Trophoblast cell (in vitro differentiated cells and primary cell): ENCODE data around the gene MT1HL1.

Experiments
- DNase-seq, 2 donors: peaks; one replicate each; pipeline ENCODE4 v3.0.0-alpha.2; 2016
- H2AFZ ChIP-seq: 2 replicates; pipeline ENCODE4 v1.6.1; 2013; ENCODE audit warnings: low read length, moderate library complexity, mild to moderate bottlenecking; ENCODE audit not compliant: insufficient read depth, poor library complexity
- H2AK5ac ChIP-seq: 2 replicates; pipeline ENCODE4 v1.6.1; 2013; ENCODE audit warnings: mild to moderate bottlenecking, low read length
- H2BK120ac ChIP-seq: 2 replicates; pipeline ENCODE4 v1.6.1; 2013; ENCODE audit warnings: low read length, mild to moderate bottlenecking, moderate library complexity; ENCODE audit not compliant: insufficient read depth, poor library complexity
- H2BK12ac ChIP-seq: 2 replicates; pipeline ENCODE4 v1.6.1; 2013; ENCODE audit warnings: mild to moderate bottlenecking, low read length, moderate library complexity
- H2BK5ac ChIP-seq: 2 replicates; pipeline ENCODE4 v1.6.1; 2013; ENCODE audit warnings: low read length, low read depth, moderate library complexity, mild to moderate bottlenecking; ENCODE audit not compliant: poor library complexity
- H3K14ac ChIP-seq: 2 replicates; pipeline ENCODE4 v1.6.1; 2013; ENCODE audit warnings: mild to moderate bottlenecking, low read length
- H3K18ac ChIP-seq: 2 replicates; pipeline ENCODE4 v1.6.1; 2013; ENCODE audit warnings: mild to moderate bottlenecking, low read length
- H3K23ac ChIP-seq: 2 replicates; pipeline ENCODE4 v1.6.1; 2013; ENCODE audit warnings: low read length
- H3K27ac ChIP-seq: 2 replicates; pipeline ENCODE4 v1.5.1; 2013; ENCODE audit warnings: low read depth, mild to moderate bottlenecking, inconsistent platforms, low read length, moderate library complexity
- H3K27me3 ChIP-seq: 2 replicates; pipeline ENCODE4 v1.6.1; 2013; ENCODE audit warnings: inconsistent platforms, mild to moderate bottlenecking, low read length, moderate library complexity; ENCODE audit not compliant: insufficient read depth
- H3K36me3 ChIP-seq, 2 experiments: 1 replicate in 1 of 2; 2 replicates in 1 of 2; pipeline ENCODE4 v1.6.1; 2013; ENCODE audit warnings: low read length in 2 of 2, mild to moderate bottlenecking in 2 of 2, moderate library complexity in 1 of 2; ENCODE audit not compliant: insufficient read depth in 2 of 2, control insufficient read depth in 1 of 2
- H3K4ac ChIP-seq: 2 replicates; pipeline ENCODE4 v1.6.1; 2013; ENCODE audit warnings: low read depth, mild to moderate bottlenecking, low read length, moderate library complexity
- H3K4me1 ChIP-seq, 2 experiments: 1 replicate in 1 of 2; 2 replicates in 1 of 2; pipeline ENCODE4 v1.6.1; 2013; ENCODE audit warnings: low read length in 2 of 2, mild to moderate bottlenecking in 2 of 2, moderate library complexity in 1 of 2; ENCODE audit not compliant: insufficient read depth in 2 of 2, control insufficient read depth in 1 of 2
- H3K4me2 ChIP-seq: 2 replicates; pipeline ENCODE4 v1.6.1; 2013; ENCODE audit warnings: inconsistent platforms, mild to moderate bottlenecking, low read length, moderate library complexity
- H3K4me3 ChIP-seq: 2 replicates; pipeline ENCODE4 v1.5.1; 2013; ENCODE audit warnings: mild to moderate bottlenecking, low read depth, low read length, inconsistent platforms
- H3K79me1 ChIP-seq: one replicate; pipeline ENCODE4 v1.6.1; 2013; ENCODE audit warnings: low read length
- H3K79me2 ChIP-seq: 2 replicates; pipeline ENCODE4 v1.6.1; 2013; ENCODE audit warnings: low read length, mild to moderate bottlenecking; ENCODE audit not compliant: control insufficient read depth, insufficient read depth, poor library complexity
- H3K9ac ChIP-seq: 2 replicates; pipeline ENCODE4 v1.6.1; 2013; ENCODE audit warnings: mild to moderate bottlenecking, low read length
- H3K9me3 ChIP-seq: 2 replicates; pipeline ENCODE4 v1.6.1; 2013; ENCODE audit warnings: low read depth, mild to moderate bottlenecking, control low read depth, inconsistent platforms, low read length; ENCODE audit not compliant: insufficient read depth
- H4K12ac ChIP-seq: 2 replicates; pipeline ENCODE4 v1.6.1; 2013; ENCODE audit warnings: low read depth, mild to moderate bottlenecking, low read length, moderate library complexity
- H4K8ac ChIP-seq: 2 replicates; pipeline ENCODE4 v1.6.1; 2013; ENCODE audit warnings: low read depth, mild to moderate bottlenecking, low read length, moderate library complexity
- H4K91ac ChIP-seq: one replicate; pipeline ENCODE4 v1.6.1; 2013; ENCODE audit warnings: low read depth, mild to moderate bottlenecking, low read length, moderate library complexity
- WGBS: extraction: QIAGEN DNeasy Blood & Tissue Kit; methylation state at CpG from one replicate; pipeline ENCODE4 v1.1.7; 2013; ENCODE audit warnings: missing lambda C conversion rate; ENCODE audit not compliant: insufficient read length, insufficient coverage; ENCODE audit errors: extremely low coverage; 5-methylcytosine and 5-hydroxymethylcytosine counted together

Gene MT1HL1

DNA sequence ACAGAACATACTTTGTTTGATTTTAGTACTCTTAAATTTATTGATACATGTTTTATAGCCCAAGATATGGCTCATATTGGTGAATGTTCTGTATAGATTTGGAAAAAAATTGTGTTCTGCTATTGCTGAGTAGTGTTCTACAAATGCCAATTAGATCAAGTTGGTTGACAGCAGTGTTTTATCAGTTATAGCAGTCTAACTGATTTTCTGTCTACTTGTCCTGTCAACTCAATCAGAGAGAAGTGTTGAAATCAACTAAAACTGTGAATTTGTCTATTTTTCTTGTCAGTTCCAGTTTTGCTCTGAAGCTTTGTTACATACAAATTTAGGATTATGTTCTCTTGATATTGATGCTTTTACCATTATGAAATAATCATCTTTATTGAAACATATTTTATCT, 14.7 kb upstream of the MT1HL1 start:
- H2AK5ac ChIP-seq = no peak overlapping the region
- H2BK120ac ChIP-seq = no peak overlapping the region
- H3K9me3 ChIP-seq = no peaks in the 10 kb centered on the region
- no peaks in the 10 kb centered on the region for H3K79me1 ChIP-seq
- no peak overlapping the region for H3K14ac ChIP-seq
- H3K4me2 ChIP-seq = no peak overlapping the region
- no peak overlapping the region for H4K12ac ChIP-seq
- no peak overlapping the region for H3K4me3 ChIP-seq
- no peak overlapping the region for H3K23ac ChIP-seq
- H4K91ac ChIP-seq = no peak overlapping the region
- no peak overlapping the region for H3K27ac ChIP-seq
- no peaks in the 10 kb centered on the region for H3K79me2 ChIP-seq
- no peaks in the 10 kb centered on the region for H3K27me3 ChIP-seq
- H2BK12ac ChIP-seq = no peak overlapping the region
- H3K4me1 ChIP-seq = peaks cover 0 to 4% of the 10 kb centered on the region in 2 experiments
- H3K4ac ChIP-seq = no peak overlapping the region
- H2BK5ac ChIP-seq = no peak overlapping the region
- H3K36me3 ChIP-seq = no peaks in the 10 kb centered on the region
- H3K18ac ChIP-seq = no peak overlapping the region
- H4K8ac ChIP-seq = no peak overlapping the region
- DNase-seq = no peak
- no peak overlapping the region for H3K9ac ChIP-seq
- H2AFZ ChIP-seq = no peak overlapping the region

DNA sequence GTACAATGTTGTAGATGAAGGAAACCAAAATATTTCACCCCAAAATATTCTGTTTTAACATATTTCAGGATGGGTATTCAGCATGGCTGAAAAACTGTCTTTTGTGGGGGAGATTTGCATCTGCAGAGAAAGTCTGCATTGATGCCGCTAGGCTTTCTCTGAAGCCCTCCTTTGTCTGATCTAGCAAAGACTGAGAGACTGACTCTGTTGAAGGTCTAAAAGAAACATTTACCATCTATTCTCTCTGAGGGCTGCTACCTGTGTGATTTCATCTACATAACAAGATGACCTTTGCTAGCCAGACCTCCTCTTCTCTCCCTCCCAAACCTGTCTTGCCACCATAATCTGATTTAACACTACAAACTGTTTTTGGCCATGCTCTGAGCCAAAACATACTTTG, 12.4 kb upstream of the MT1HL1 start:
- H3K27me3 ChIP-seq = no peaks in the 10 kb centered on the region
- no peak overlapping the region for H3K4ac ChIP-seq
- no peak overlapping the region for H3K14ac ChIP-seq
- no peak overlapping the region for H3K27ac ChIP-seq
- H3K18ac ChIP-seq = no peak overlapping the region
- H3K4me1 ChIP-seq = peaks cover 0 to 4% of the 10 kb centered on the region in 2 experiments
- no peak overlapping the region for H2BK120ac ChIP-seq
- no peak overlapping the region for H2AFZ ChIP-seq
- no CpG with 5 or more reads among the region's 1 CpG for WGBS
- no peak overlapping the region for H4K12ac ChIP-seq
- no peak for DNase-seq
- H4K91ac ChIP-seq = no peak overlapping the region
- H3K79me1 ChIP-seq = no peaks in the 10 kb centered on the region
- H3K23ac ChIP-seq = no peak overlapping the region
- H2AK5ac ChIP-seq = no peak overlapping the region
- H2BK12ac ChIP-seq = no peak overlapping the region
- H3K36me3 ChIP-seq = no peaks in the 10 kb centered on the region
- no peak overlapping the region for H3K4me3 ChIP-seq
- no peaks in the 10 kb centered on the region for H3K79me2 ChIP-seq
- H3K9ac ChIP-seq = no peak overlapping the region
- peak overlapping the region; percentile 19 for H3K4me2 ChIP-seq
- H2BK5ac ChIP-seq = no peak overlapping the region
- no peaks in the 10 kb centered on the region for H3K9me3 ChIP-seq
- no peak overlapping the region for H4K8ac ChIP-seq

DNA sequence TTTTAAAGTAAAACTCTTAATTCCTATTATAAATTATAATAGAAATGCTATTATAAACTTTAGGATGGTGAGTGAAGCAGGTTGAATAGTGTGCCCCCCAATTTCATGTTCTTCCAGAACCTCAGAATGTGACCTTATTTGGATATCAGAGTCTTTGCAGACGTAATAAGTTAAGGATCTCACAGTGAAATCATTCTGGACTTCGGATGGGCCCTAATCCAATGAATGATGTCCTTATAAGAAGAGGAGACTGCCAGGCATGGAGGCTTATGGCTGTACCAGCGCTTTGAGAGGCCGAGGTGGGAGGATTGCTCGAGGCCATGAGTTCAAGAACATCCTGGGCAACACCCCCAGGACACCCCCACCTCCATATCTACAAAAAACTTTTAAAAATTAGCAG, 9.4 kb upstream of the MT1HL1 start:
- Histone ChIP-seq H3K18ac (no peak overlapping the region), H2BK5ac (no peak overlapping the region), H3K9me3 (no peaks in the 10 kb centered on the region), H2AK5ac (no peak overlapping the region), H4K91ac (no peak overlapping the region), H3K79me1 (no peaks in the 10 kb centered on the region), H3K23ac (no peak overlapping the region), H3K27me3 (no peaks in the 10 kb centered on the region), H2BK12ac (peak overlapping the region; percentile 14), H4K8ac (no peak overlapping the region), H3K79me2 (no peaks in the 10 kb centered on the region), H3K4ac (no peak overlapping the region), H3K14ac (no peak overlapping the region), H3K36me3 (no peaks in the 10 kb centered on the region), H3K4me1 (peaks cover 0 to 4% of the 10 kb centered on the region in 2 experiments), H2AFZ (no peak overlapping the region), H3K9ac (no peak overlapping the region), H3K4me3 (no peak overlapping the region), H2BK120ac (peak overlapping the region; percentile 33), H4K12ac (no peak overlapping the region), H3K27ac (no peak overlapping the region), H3K4me2 (no peak overlapping the region)
- no CpG with 5 or more reads among the region's 5 CpGs for WGBS
- DNase-seq = no peak

DNA sequence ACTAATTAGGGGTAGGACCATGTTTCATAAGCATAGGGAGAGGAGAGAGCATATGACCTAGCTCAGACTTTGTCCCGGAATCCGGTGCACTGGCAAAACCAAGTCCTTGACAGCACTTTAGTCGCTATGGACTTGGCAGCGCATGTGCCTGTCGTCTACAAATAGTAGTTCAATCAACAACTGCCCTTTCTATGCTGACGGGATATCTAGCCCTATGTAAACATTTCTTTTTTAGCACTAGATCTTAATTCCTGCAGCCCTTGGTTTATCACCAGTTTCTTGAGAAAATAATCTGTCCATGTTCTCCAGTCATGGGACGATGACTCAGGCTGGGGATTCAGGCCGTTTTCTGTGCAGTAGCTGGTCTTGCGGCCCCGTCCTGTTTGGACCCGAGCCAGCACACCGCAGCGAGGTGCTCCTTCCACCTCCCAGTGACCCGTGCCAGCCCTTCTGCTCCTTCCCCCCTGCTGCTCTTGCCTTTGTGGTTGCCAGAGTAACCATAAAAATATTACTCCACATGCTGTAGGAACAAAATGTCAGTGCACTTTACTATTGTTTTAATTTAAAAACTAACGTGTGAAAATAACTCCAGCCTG, 8.6 kb upstream of the MT1HL1 start:
- Histone ChIP-seq H3K79me1 (no peaks in the 10 kb centered on the region), H3K79me2 (no peaks in the 10 kb centered on the region), H2BK120ac (no peak overlapping the region), H3K9ac (no peak overlapping the region), H2AK5ac (no peak overlapping the region), H2BK5ac (no peak overlapping the region), H3K14ac (no peak overlapping the region), H3K27ac (no peak overlapping the region), H4K91ac (no peak overlapping the region), H3K4me3 (no peak overlapping the region), H4K8ac (no peak overlapping the region), H3K4me2 (no peak overlapping the region), H3K36me3 (no peaks in the 10 kb centered on the region), H3K4me1 (peaks cover 0 to 4% of the 10 kb centered on the region in 2 experiments), H3K18ac (no peak overlapping the region), H2BK12ac (no peak overlapping the region), H3K27me3 (no peaks in the 10 kb centered on the region), H3K9me3 (no peaks in the 10 kb centered on the region), H3K23ac (no peak overlapping the region), H4K12ac (no peak overlapping the region), H2AFZ (no peak overlapping the region), H3K4ac (no peak overlapping the region)
- no peak for DNase-seq
- WGBS = no CpG with 5 or more reads among the region's 15 CpGs
